Ramos (cell line): ENCODE data around the gene AKAP9.
"Not testable (repeated sequence)": the region's sequence is repeated elsewhere in the genome, so short reads cannot be mapped to it uniquely, and the experiment has no call there.

Experiments
- in situ Hi-C: fragments of 300-500 bp; cut with MboI; formaldehyde crosslinking; loops from one replicate; pipeline ENCODE4 v1.14.3; 2022; ENCODE audit warnings: low sequenced_read_pairs; ENCODE audit not compliant: unreplicated experiment

Gene AKAP9

GRCh38 chr7:92119213-92119759 is 178.6 kb downstream of the AKAP9 start:
- in situ Hi-C loops: no loop called here

- in situ Hi-C loops: no loop called here
Observed at GRCh38 chr7:92121681-92122080, 181.0 kb downstream of the AKAP9 start.

GRCh38 chr7:92131093-92131492 is 190.4 kb downstream of the AKAP9 start:
- in situ Hi-C loops: no loop called here

- in situ Hi-C loops: no loop called here
Observed at GRCh38 chr7:92131764-92132330, 191.2 kb downstream of the AKAP9 start.

GRCh38 chr7:92133133-92133736 is 192.6 kb downstream of the AKAP9 start:
- in situ Hi-C loops: no loop called here

GRCh38 chr7:92133737-92134270 is 193.1 kb downstream of the AKAP9 start:
- in situ Hi-C loops: no loop called here

- in situ Hi-C loops: no loop called here
Observed at GRCh38 chr7:92134271-92135051, 193.8 kb downstream of the AKAP9 start, which contains the start of gene CYP51A1. Gene CYP51A1 (minus strand): TSS chr7:92134477. CDS start chr7:92134364, 113 bp downstream.

GRCh38 chr7:92135052-92135889 is 194.6 kb downstream of the AKAP9 start:
- in situ Hi-C loops: no loop called here

- in situ Hi-C loops: no loop called here
Observed at GRCh38 chr7:92137557-92137956, 196.9 kb downstream of the AKAP9 start.

- in situ Hi-C loops: no loop called here
Observed at GRCh38 chr7:92141161-92141560, 200.5 kb downstream of the AKAP9 start.

GRCh38 chr7:92142791-92143190 is 202.1 kb downstream of the AKAP9 start:
- in situ Hi-C loops: not testable (repeated sequence)

- in situ Hi-C loops: not testable (repeated sequence)
Observed at GRCh38 chr7:92143192-92143880, 202.7 kb downstream of the AKAP9 start.

GRCh38 chr7:92149736-92150239 is 209.1 kb downstream of the AKAP9 start:
- in situ Hi-C loops: no loop called here

GRCh38 chr7:92150450-92151017 is 209.9 kb downstream of the AKAP9 start:
- in situ Hi-C loops: no loop called here

- in situ Hi-C loops: no loop called here
Observed at GRCh38 chr7:92155108-92155739, 214.6 kb downstream of the AKAP9 start.

GRCh38 chr7:92156990-92157389 is 216.3 kb downstream of the AKAP9 start:
- in situ Hi-C loops: no loop called here

- in situ Hi-C loops: no loop called here
Observed at GRCh38 chr7:92158660-92159575, 218.3 kb downstream of the AKAP9 start.
